Activated CD4-positive, alpha-beta T cell treated with anti-CD3 and anti-CD28 coated beads, Interleukin-2, amount 10 ng/mL, durations not matched to agents 7 days and 5 days (primary cell): ENCODE data around the gene C2orf66. TPM values are rescaled to one million over a fixed set of nuclear protein-coding genes. Genes with fewer than 3 reads are reported as not detected.

Source experiments
- CTCF ChIA-PET: fragments of 350-600 bp; sonication (Branson Sonifier 250); formaldehyde crosslinking; loops from one replicate; lab custom pipeline; 2021; ENCODE audit warnings: antibody characterized with exemption; lab: Charles Lee
- POLR2A ChIA-PET: fragments of 350-600 bp; sonication (Branson Sonifier 250); formaldehyde crosslinking; loops from one replicate; lab custom pipeline; 2021; ENCODE audit warnings: antibody characterized with exemption; lab: Charles Lee
- DNase-seq: peaks from one replicate; pipeline ENCODE4 v3.0.0-alpha.2; 2020
- H3K27ac Mint-ChIP-seq: one replicate; pipeline ENCODE4 v1.8.0; 2021; ENCODE audit warnings: mild to moderate bottlenecking, moderate library complexity, mixed read lengths
- H3K27me3 Mint-ChIP-seq: one replicate; pipeline ENCODE4 v1.8.0; 2021; ENCODE audit warnings: mixed read lengths
- H3K36me3 Mint-ChIP-seq: one replicate; pipeline ENCODE4 v1.8.0; 2021; ENCODE audit warnings: low read depth, mixed read lengths
- H3K4me1 Mint-ChIP-seq: one replicate; pipeline ENCODE4 v1.8.0; 2021; ENCODE audit warnings: mixed read lengths
- H3K4me3 Mint-ChIP-seq: one replicate; pipeline ENCODE4 v1.8.0; 2021; ENCODE audit warnings: mild to moderate bottlenecking, moderate library complexity, mixed read lengths
- H3K9me3 Mint-ChIP-seq: one replicate; pipeline ENCODE4 v1.8.0; 2021; ENCODE audit warnings: mixed read lengths
- total RNA-seq, 2 experiments: library from RNA; stranded (reverse); gene quantifications; one replicate each; pipeline ENCODE4 v1.2.3, GENCODE V29; 2021

The C2orf66 gene
- total RNA-seq, result under 1 TPM; 0.20 to 0.44 TPM

DNA sequence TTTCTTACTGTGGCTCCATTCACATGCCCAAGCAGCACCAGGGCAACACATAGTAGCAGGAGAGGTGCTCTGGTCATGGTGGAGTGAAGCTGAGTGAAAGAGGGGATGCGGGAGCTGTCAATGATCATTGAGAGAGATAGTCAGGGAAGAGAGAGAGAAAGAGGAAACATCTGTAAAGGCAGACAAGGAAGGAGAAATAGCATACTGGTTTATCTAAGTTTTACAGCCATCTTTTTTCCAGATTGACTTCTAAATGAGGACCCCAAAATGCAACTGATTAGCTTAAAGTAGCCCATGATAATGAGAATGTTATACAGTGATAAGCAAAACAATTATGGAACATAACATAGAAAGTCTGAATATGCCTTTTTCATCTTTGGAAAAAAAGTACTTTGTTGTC is at the start of gene C2orf66:
TSS of gene C2orf66 (minus strand) at position 96 of the 400 bp plus-strand sequence. CDS start at position 77, 19 bp downstream.
- DNase-seq, result no peak
- H3K4me1 Mint-ChIP-seq, result peaks cover 2% of the 10 kb centered on the region
- H3K36me3 Mint-ChIP-seq, result no peaks in the 10 kb centered on the region
- CTCF ChIA-PET, result interaction anchor here (1.0 to 1.6 kb wide), 3 partner anchors 11 to 13 kb away, joined by 3 to 4 read pairs (median 3); no protein-coding TSS in a partner anchor
- H3K27me3 Mint-ChIP-seq, result peaks cover 43% of the 10 kb centered on the region
- H3K4me3 Mint-ChIP-seq, result no peak within 1 kb of the TSS
- POLR2A ChIA-PET, result no interaction called here
- peaks cover 3% of the 10 kb centered on the region for H3K9me3 Mint-ChIP-seq
- no peak within 1 kb of the TSS for H3K27ac Mint-ChIP-seq

DNA sequence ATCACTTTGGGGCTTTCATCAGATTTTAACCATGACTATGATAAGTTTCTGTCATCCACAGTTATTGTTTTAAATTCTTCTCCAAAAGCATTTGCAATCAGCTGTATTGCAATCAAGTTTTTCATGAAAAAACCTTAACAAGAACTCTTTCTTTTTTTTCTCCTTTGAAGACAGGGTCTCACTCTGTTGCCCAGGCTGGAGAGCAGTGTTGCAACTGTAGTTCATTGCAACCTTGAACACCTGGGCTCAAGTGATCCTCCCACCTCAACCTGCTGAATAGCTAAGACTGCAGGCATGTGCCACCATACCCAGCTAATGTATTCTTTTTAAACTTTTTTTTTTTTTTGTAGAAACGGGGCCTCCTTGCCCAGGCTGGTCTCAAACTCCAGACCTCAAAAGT is 45.5 kb upstream of the C2orf66 start:
- Mint-ChIP-seq H3K27ac (no peak overlapping the region), H3K36me3 (peaks cover 53% of the 10 kb centered on the region), H3K4me3 (no peak overlapping the region), H3K4me1 (peaks cover 7% of the 10 kb centered on the region), H3K27me3 (no peaks in the 10 kb centered on the region), H3K9me3 (peaks cover 6% of the 10 kb centered on the region)
- ChIA-PET POLR2A (no interaction called here), CTCF (no interaction called here)
- DNase-seq, result no peak

DNA sequence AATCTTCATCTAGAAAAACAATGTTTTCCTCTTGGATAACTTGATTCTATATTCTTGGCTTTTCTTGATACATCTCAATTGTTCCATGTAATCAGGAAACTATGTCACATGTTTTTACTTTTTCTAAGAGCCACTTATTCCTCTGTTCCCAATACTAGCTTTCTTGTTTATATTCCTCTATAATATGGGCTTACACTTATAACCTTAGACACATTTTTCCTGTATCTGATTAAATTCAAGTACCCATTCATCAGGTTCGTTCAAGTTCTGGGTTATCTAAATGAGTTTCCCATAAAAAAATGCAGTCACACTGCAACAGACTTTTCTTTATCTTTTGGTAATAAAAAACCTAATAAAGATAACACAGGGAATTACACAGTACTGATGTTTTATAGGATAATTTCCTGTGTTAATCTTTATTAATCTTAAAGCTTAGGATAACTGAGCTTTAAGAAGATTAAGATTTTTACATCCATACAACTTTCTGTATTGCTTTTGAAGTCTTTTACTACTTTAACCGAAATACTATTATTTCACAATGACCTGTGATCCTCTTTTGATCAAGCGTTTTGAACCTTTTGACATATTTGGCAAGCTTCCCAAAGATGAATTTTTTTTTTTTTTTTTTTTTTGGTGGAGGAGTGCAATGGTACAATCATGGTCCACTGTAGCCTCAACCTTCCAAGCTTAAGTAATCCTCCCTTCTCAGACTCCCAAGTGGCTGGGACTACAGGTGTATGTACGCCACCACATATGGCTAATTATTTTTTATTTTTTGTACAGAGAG is 44.3 kb upstream of the C2orf66 start:
- DNase-seq, result no peak
- peaks cover 7% of the 10 kb centered on the region for H3K4me1 Mint-ChIP-seq
- H3K9me3 Mint-ChIP-seq, result no peaks in the 10 kb centered on the region
- no peak overlapping the region for H3K4me3 Mint-ChIP-seq
- no peaks in the 10 kb centered on the region for H3K27me3 Mint-ChIP-seq
- ChIA-PET CTCF (interaction anchor here (0.6 to 0.7 kb wide), 2 partner anchors 74 to 343 kb away, joined by 4 read pairs; no protein-coding TSS in a partner anchor), POLR2A (interaction anchor here (0.6 kb wide), 1 partner anchor 233 kb away, joined by 4 read pairs; no protein-coding TSS in a partner anchor)
- no peak overlapping the region for H3K27ac Mint-ChIP-seq
- peaks cover 50% of the 10 kb centered on the region for H3K36me3 Mint-ChIP-seq

- H3K27me3 Mint-ChIP-seq, result no peaks in the 10 kb centered on the region
Observed at GRCh38 chr2:196851088-196851487, 41.9 kb upstream of the C2orf66 start.

GRCh38 chr2:196849895-196850294 is 40.7 kb upstream of the C2orf66 start:
- DNase-seq, result no peak
- peaks cover 57% of the 10 kb centered on the region for H3K36me3 Mint-ChIP-seq
- H3K9me3 Mint-ChIP-seq, result no peaks in the 10 kb centered on the region
- peaks cover 23% of the 10 kb centered on the region for H3K4me1 Mint-ChIP-seq
- no peak overlapping the region for H3K4me3 Mint-ChIP-seq
- POLR2A ChIA-PET, result no interaction called here
- CTCF ChIA-PET, result no interaction called here
- H3K27ac Mint-ChIP-seq, result no peak overlapping the region
- no peaks in the 10 kb centered on the region for H3K27me3 Mint-ChIP-seq

More at GRCh38 chr2:196851088-196851487, 41.9 kb upstream of the C2orf66 start:
- no peak overlapping the region for H3K4me3 Mint-ChIP-seq
- CTCF ChIA-PET, result no interaction called here
- peaks cover 21% of the 10 kb centered on the region for H3K4me1 Mint-ChIP-seq
- no peak overlapping the region for H3K27ac Mint-ChIP-seq
- POLR2A ChIA-PET, result no interaction called here
- DNase-seq, result no peak
- H3K9me3 Mint-ChIP-seq, result no peaks in the 10 kb centered on the region
- peaks cover 52% of the 10 kb centered on the region for H3K36me3 Mint-ChIP-seq

DNA sequence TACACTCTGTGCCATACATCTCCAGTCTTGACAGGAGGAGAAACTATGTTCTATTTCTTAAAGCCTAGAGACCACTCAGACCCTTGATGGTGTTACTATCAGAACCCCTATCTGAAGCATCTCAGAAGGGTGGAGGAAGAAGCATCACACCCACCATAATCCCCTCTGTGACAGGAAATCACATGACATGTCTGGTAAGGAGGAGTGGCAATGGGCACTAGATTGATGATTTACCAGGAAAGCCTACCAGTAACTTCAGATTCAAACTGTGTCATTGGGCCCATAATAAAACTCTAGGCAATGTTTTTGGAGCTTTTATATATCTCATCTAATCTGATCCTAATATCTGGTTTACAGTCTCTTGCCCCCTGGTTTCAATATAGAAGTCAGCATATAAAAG is 37.1 kb upstream of the C2orf66 start:
- Mint-ChIP-seq H3K4me1 (peaks cover 19% of the 10 kb centered on the region), H3K27me3 (no peaks in the 10 kb centered on the region), H3K36me3 (peaks cover 55% of the 10 kb centered on the region), H3K4me3 (no peak overlapping the region), H3K9me3 (no peaks in the 10 kb centered on the region), H3K27ac (no peak overlapping the region)
- no peak for DNase-seq
- ChIA-PET POLR2A (no interaction called here), CTCF (interaction anchor here (0.6 kb wide), 1 partner anchor 43 kb away, joined by 3 read pairs; no protein-coding TSS in a partner anchor)

DNA sequence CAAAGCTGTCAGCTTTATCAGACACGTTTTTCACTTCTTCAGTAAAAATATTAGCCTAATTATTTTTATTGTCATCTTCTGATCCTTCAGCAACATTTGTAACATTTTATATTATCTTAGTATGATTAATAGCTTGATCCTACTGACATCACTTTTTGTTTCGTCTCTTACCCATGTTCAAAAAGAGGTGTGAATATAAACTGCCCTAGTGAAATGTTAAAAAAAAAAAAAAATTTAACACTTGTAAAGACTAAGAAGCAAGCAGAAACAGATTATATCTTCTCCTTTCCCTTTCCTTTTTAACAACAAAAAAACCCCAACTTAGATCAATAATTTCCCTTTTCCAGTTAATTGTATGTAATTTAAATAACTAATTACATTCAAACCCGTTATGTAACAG is 36.2 kb upstream of the C2orf66 start:
- POLR2A ChIA-PET, result no interaction called here
- H3K36me3 Mint-ChIP-seq, result peaks cover 57% of the 10 kb centered on the region
- DNase-seq, result no peak
- no peak overlapping the region for H3K27ac Mint-ChIP-seq
- H3K4me1 Mint-ChIP-seq, result peaks cover 17% of the 10 kb centered on the region
- no peaks in the 10 kb centered on the region for H3K27me3 Mint-ChIP-seq
- CTCF ChIA-PET, result interaction anchor here (0.6 kb wide), 2 partner anchors 42 to 529 kb away, joined by 3 to 4 read pairs; no protein-coding TSS in a partner anchor
- no peak overlapping the region for H3K4me3 Mint-ChIP-seq
- H3K9me3 Mint-ChIP-seq, result no peaks in the 10 kb centered on the region

GRCh38 chr2:196840171-196840570 is 31.0 kb upstream of the C2orf66 start:
- Mint-ChIP-seq H3K36me3 (peaks cover 42% of the 10 kb centered on the region), H3K27me3 (no peaks in the 10 kb centered on the region), H3K27ac (no peak overlapping the region), H3K4me1 (no peaks in the 10 kb centered on the region), H3K9me3 (no peaks in the 10 kb centered on the region), H3K4me3 (no peak overlapping the region)
- CTCF ChIA-PET, result interaction anchor here (0.7 kb wide), 1 partner anchor 674 kb away, joined by 4 read pairs; no protein-coding TSS in a partner anchor
- no peak for DNase-seq
- POLR2A ChIA-PET, result no interaction called here

DNA sequence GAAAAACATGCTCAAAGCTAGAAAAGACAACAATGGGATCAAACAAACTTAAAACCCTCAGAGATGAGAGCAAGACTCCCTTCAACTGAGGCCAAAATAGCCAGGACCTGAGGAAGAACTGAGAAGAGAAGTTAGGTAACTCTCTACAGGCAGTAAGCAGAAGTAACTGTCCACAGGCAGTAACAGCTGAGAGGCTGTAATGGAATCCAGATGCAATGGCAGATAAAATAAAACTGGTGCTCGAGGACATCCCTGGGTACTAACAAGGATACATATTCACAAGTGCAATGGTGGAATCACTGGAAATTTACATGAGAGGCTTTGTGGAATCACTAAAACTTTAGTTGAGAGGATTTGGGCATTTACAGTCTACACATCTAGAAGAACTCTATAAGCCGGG is 30.4 kb upstream of the C2orf66 start:
- DNase-seq, result no peak
- Mint-ChIP-seq H3K4me1 (no peaks in the 10 kb centered on the region), H3K9me3 (no peaks in the 10 kb centered on the region), H3K4me3 (no peak overlapping the region), H3K27me3 (no peaks in the 10 kb centered on the region), H3K27ac (no peak overlapping the region), H3K36me3 (peaks cover 42% of the 10 kb centered on the region)
- CTCF ChIA-PET, result interaction anchor here (1.2 kb wide), 1 partner anchor 17 kb away, joined by 3 read pairs; no protein-coding TSS in a partner anchor
- POLR2A ChIA-PET, result no interaction called here

GRCh38 chr2:196836440-196836839 is 27.3 kb upstream of the C2orf66 start:
- DNase-seq, result no peak
- no peaks in the 10 kb centered on the region for H3K9me3 Mint-ChIP-seq
- CTCF ChIA-PET, result no interaction called here
- H3K36me3 Mint-ChIP-seq, result peaks cover 42% of the 10 kb centered on the region
- POLR2A ChIA-PET, result no interaction called here
- H3K4me1 Mint-ChIP-seq, result no peaks in the 10 kb centered on the region
- no peak overlapping the region for H3K4me3 Mint-ChIP-seq
- H3K27ac Mint-ChIP-seq, result no peak overlapping the region
- no peaks in the 10 kb centered on the region for H3K27me3 Mint-ChIP-seq

DNA sequence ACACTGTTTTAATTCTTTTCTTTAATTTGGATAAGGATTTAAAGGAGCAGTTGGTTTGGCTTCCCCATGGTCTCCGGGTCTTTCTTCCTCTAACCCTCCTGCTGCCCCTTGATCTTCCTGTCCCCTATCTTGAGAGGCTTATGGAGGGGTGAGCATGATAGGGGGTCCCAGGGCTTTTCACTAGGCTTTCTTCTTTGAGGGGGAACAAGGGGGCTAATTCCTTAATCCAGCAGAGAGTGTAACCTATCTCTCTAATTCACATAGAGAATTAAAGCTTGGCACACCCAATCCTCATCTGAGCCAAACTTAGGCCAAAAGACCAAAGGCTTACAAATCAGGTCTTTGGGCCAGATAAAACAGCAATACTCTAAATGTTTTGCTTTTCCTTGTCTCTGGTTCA is 21.5 kb upstream of the C2orf66 start:
- H3K27ac Mint-ChIP-seq, result no peak overlapping the region
- H3K36me3 Mint-ChIP-seq, result peaks cover 26% of the 10 kb centered on the region
- no peak overlapping the region for H3K4me3 Mint-ChIP-seq
- H3K4me1 Mint-ChIP-seq, result peaks cover 12% of the 10 kb centered on the region
- ChIA-PET CTCF (no interaction called here), POLR2A (no interaction called here)
- no peak for DNase-seq
- no peaks in the 10 kb centered on the region for H3K9me3 Mint-ChIP-seq
- no peaks in the 10 kb centered on the region for H3K27me3 Mint-ChIP-seq

GRCh38 chr2:196827356-196827755 is 18.2 kb upstream of the C2orf66 start:
- no peak overlapping the region for H3K27ac Mint-ChIP-seq
- H3K9me3 Mint-ChIP-seq, result no peaks in the 10 kb centered on the region
- DNase-seq, result no peak
- H3K4me1 Mint-ChIP-seq, result peaks cover 12% of the 10 kb centered on the region
- ChIA-PET POLR2A (no interaction called here), CTCF (no interaction called here)
- peaks cover 28% of the 10 kb centered on the region for H3K36me3 Mint-ChIP-seq
- no peaks in the 10 kb centered on the region for H3K27me3 Mint-ChIP-seq
- H3K4me3 Mint-ChIP-seq, result no peak overlapping the region

DNA sequence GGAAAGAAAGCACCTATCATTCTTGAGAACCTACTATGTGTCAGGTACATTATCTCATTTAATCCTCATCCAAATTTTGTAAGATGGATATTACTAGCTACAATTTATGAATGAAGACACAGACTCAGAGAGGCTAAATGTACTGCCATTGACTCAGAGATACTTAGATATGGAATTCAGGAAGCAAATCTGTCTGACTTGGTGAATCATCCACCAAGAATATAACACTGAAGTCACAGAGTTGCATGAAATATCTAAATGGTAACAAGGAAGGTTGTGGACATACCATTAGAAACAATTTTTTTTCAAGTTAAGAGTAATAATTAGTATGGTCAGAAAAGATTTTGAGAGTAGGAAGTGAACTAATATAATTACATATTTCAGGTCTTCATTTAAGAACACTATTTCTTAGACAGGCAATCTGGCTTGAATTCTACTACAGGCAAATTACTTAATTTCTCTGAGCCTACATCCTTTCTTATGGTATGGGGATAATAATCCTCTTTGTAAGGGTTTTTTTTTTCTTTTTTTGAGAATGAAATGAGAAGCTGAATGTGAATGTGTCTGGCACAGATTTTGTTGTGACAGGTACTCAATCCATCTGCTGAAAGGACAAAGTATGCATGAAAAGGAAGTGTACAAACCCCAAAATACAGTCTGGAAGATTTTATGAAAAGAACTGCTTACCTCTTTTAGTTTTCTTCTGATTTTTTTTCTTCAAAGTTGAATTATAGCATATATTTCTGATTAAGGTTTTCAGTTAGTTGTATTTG is 14.8 kb upstream of the C2orf66 start:
- Mint-ChIP-seq H3K9me3 (peaks cover 11% of the 10 kb centered on the region), H3K27ac (no peak overlapping the region), H3K27me3 (peaks cover 7% of the 10 kb centered on the region), H3K4me1 (peaks cover 12% of the 10 kb centered on the region), H3K36me3 (peaks cover 11% of the 10 kb centered on the region), H3K4me3 (no peak overlapping the region)
- no peak for DNase-seq
- ChIA-PET POLR2A (no interaction called here), CTCF (interaction anchor here (0.5 to 1.8 kb wide), 4 partner anchors 12 to 581 kb away, joined by 3 to 5 read pairs (median 3); no protein-coding TSS in a partner anchor)
